GM20000 (cell line): ENCODE results near the gene HSFX3.
"Not testable (repeated sequence)": the region's sequence is repeated elsewhere in the genome, so short reads cannot be mapped to it uniquely, and the experiment has no call there.

Source experiments
- DNase-seq: peaks from one replicate; pipeline ENCODE4 v3.0.0; 2012; ENCODE audit warnings: low spot score
- CTCF ChIP-seq: IDR thresholded peaks from 2 replicates; pipeline ENCODE4 v1.5.1; 2012; ENCODE audit warnings: mild to moderate bottlenecking, control low read depth; ENCODE audit errors: extremely low read depth, missing control alignments

The HSFX3 gene

GRCh38 chrX:149528381-149528780 is 21.3 kb downstream of the HSFX3 start:
- DNase-seq, result no peak
- no peak for TF ChIP-seq CTCF

GRCh38 chrX:149527705-149528104 is 22.0 kb downstream of the HSFX3 start:
- no peak for DNase-seq

GRCh38 chrX:149526318-149527033 is 23.2 kb downstream of the HSFX3 start:
- not testable (repeated sequence) for DNase-seq

More at GRCh38 chrX:149527705-149528104, 22.0 kb downstream of the HSFX3 start:
- TF ChIP-seq CTCF, result no peak

- not testable (repeated sequence) for DNase-seq
Observed at GRCh38 chrX:149525903-149526302, 23.8 kb downstream of the HSFX3 start.

- not testable (repeated sequence) for DNase-seq
Observed at GRCh38 chrX:149525389-149525788, 24.3 kb downstream of the HSFX3 start.

GRCh38 chrX:149522916-149523315 is 26.8 kb downstream of the HSFX3 start:
- no peak for DNase-seq
- no peak for TF ChIP-seq CTCF

- TF ChIP-seq CTCF, result no peak
Observed at GRCh38 chrX:149521438-149521837, 28.3 kb downstream of the HSFX3 start.

GRCh38 chrX:149520636-149521277 is 29.0 kb downstream of the HSFX3 start:
- not testable (repeated sequence) for DNase-seq

More at GRCh38 chrX:149521438-149521837, 28.3 kb downstream of the HSFX3 start:
- no peak for DNase-seq

GRCh38 chrX:149518236-149518635 is 31.5 kb downstream of the HSFX3 start:
- DNase-seq, result no peak
- TF ChIP-seq CTCF, result no peak
